Activated B cell treated with CpG ODN at 0.5 μM for 24 hours (primary cell): ENCODE data around the gene TBR1. TPM values are rescaled to one million over a fixed set of nuclear protein-coding genes. Genes with fewer than 3 reads are reported as not detected.

Experiments
- ATAC-seq: fragments of 200-7000 bp; cut with Tn5 transposase; one replicate; pipeline ENCODE4 v1.10.0; 2021; ENCODE audit warnings: low read depth, mild to moderate bottlenecking, moderate library complexity
- CTCF ChIA-PET: fragments of 350-600 bp; sonication (Branson Sonifier 250); formaldehyde crosslinking; loops from one replicate; lab custom pipeline; 2021; ENCODE audit warnings: antibody characterized with exemption; lab: Charles Lee
- POLR2A ChIA-PET: fragments of 350-600 bp; sonication (Branson Sonifier 250); formaldehyde crosslinking; loops from one replicate; lab custom pipeline; 2021; ENCODE audit warnings: antibody characterized with exemption; lab: Charles Lee
- DNase-seq: peaks from one replicate; pipeline ENCODE4 v3.0.0; 2022
- H3K27ac Mint-ChIP-seq: one replicate; pipeline ENCODE4 v1.8.0; 2020; ENCODE audit warnings: mixed read lengths
- H3K27me3 Mint-ChIP-seq: one replicate; pipeline ENCODE4 v1.8.0; 2021; ENCODE audit warnings: mixed read lengths
- H3K36me3 Mint-ChIP-seq: one replicate; pipeline ENCODE4 v1.8.0; 2021; ENCODE audit warnings: low read depth, mixed read lengths
- H3K4me1 Mint-ChIP-seq: one replicate; pipeline ENCODE4 v1.8.0; 2021; ENCODE audit warnings: mixed read lengths
- H3K4me3 Mint-ChIP-seq: one replicate; pipeline ENCODE4 v1.8.0; 2020; ENCODE audit warnings: mild to moderate bottlenecking, mixed read lengths
- H3K9me3 Mint-ChIP-seq: one replicate; pipeline ENCODE4 v1.8.0; 2020; ENCODE audit warnings: mixed read lengths
- CTCF ChIP-seq: fragments of 200-600 bp; IDR thresholded peaks from one replicate; pipeline ENCODE4 v1.8.0; 2022; ENCODE audit warnings: antibody characterized with exemption, mild to moderate bottlenecking
- intact Hi-C: fragments of 100-400 bp; cut with micrococcal nuclease; formaldehyde crosslinking; loops from one replicate; pipeline ENCODE4 v1.15.1; 2024
- total RNA-seq: library from RNA; stranded (reverse); gene quantifications from 2 replicates; pipeline ENCODE4 v1.2.3, GENCODE V29; 2022

The TBR1 gene
- total RNA-seq: 0.02 and 0.07 TPM in 2 replicates

DNA sequence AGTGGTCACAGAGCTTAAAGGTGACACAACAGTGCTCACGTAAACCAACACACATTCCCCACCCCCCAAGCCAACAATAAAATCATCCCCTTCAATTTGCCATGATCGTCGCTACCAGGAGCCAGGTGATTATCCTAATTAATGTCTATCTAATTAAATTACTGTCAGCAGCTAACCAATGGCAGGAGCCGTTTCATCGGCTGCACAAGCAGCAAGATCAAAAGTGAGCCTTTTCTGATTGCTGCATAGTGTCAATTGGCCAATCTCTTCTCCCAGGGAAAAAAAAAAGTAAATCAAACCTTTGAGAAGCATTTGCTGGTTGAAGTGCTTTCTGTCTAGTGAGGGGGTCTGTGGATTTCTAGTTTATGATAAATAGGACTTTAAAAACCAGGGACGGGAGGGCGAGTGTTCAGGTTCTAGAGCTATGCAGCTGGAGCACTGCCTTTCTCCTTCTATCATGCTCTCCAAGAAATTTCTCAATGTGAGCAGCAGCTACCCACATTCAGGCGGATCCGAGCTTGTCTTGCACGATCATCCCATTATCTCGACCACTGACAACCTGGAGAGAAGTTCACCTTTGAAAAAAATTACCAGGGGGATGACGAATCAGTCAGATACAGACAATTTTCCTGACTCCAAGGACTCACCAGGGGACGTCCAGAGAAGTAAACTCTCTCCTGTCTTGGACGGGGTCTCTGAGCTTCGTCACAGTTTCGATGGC, at the start of gene TBR1:
TSS of gene TBR1 (plus strand) at position 311 of the 721 bp plus-strand sequence. CDS start at position 425, 114 bp downstream.
- Mint-ChIP-seq H3K4me3 (peak within 1 kb of the TSS; percentile 70), H3K27ac (no peak within 1 kb of the TSS), H3K36me3 (peaks cover 3% of the 10 kb centered on the region), H3K27me3 (peaks cover 59% of the 10 kb centered on the region), H3K4me1 (peaks cover 50% of the 10 kb centered on the region), H3K9me3 (no peaks in the 10 kb centered on the region)
- intact Hi-C loops: loop anchor here (1.0 to 5.0 kb wide), 2 partner anchors 9 to 169 kb away; no protein-coding TSS in a partner anchor
- no peak for ATAC-seq
- CTCF ChIA-PET: no interaction called here
- no peak for DNase-seq
- TF ChIP-seq CTCF: no peak
- POLR2A ChIA-PET: no interaction called here

DNA sequence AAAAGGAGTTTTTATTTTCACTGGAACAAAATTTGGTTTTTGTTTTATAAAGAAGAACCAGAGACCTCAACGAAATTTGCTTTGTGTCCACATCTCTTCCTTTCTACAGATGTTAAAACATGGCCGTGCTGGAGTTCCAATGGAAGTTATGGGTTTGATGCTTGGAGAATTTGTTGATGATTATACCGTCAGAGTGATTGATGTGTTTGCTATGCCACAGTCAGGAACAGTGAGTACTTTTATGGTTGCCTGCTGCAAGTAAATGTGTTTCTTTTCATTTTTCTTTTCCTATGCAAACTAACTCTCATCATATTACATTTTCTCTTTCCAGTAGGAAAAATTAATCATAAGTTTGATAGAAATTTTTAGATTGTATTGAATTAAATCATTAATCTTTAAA, 48.4 kb upstream of the TBR1 start:
- ChIA-PET POLR2A (no interaction called here), CTCF (no interaction called here)
- peaks cover 6% of the 10 kb centered on the region for H3K9me3 Mint-ChIP-seq
- H3K4me3 Mint-ChIP-seq: no peak overlapping the region
- no peak for TF ChIP-seq CTCF
- no peak for ATAC-seq
- peaks cover 51% of the 10 kb centered on the region for H3K36me3 Mint-ChIP-seq
- no peak for DNase-seq
- no peaks in the 10 kb centered on the region for H3K4me1 Mint-ChIP-seq
- intact Hi-C loops: no loop called here
- no peaks in the 10 kb centered on the region for H3K27me3 Mint-ChIP-seq
- no peak overlapping the region for H3K27ac Mint-ChIP-seq

- ATAC-seq (no peak), DNase-seq (no peak)
- no peaks in the 10 kb centered on the region for H3K9me3 Mint-ChIP-seq
- intact Hi-C loops: no loop called here
- CTCF ChIA-PET: no interaction called here
- no peak overlapping the region for H3K27ac Mint-ChIP-seq
- H3K4me3 Mint-ChIP-seq: no peak overlapping the region
- POLR2A ChIA-PET: no interaction called here
- TF ChIP-seq CTCF: no peak
- no peaks in the 10 kb centered on the region for H3K4me1 Mint-ChIP-seq
- no peaks in the 10 kb centered on the region for H3K27me3 Mint-ChIP-seq
- H3K36me3 Mint-ChIP-seq: peaks cover 39% of the 10 kb centered on the region
Observed at GRCh38 chr2:161369311-161369710, 46.8 kb upstream of the TBR1 start.

GRCh38 chr2:161370981-161371380, 45.1 kb upstream of the TBR1 start:
- ATAC-seq (no peak), DNase-seq (no peak)
- Mint-ChIP-seq H3K27me3 (no peaks in the 10 kb centered on the region), H3K9me3 (no peaks in the 10 kb centered on the region), H3K4me1 (no peaks in the 10 kb centered on the region), H3K36me3 (peaks cover 41% of the 10 kb centered on the region), H3K27ac (no peak overlapping the region), H3K4me3 (no peak overlapping the region)
- TF ChIP-seq CTCF: no peak
- ChIA-PET CTCF (no interaction called here), POLR2A (no interaction called here)
- intact Hi-C loops: no loop called here

DNA sequence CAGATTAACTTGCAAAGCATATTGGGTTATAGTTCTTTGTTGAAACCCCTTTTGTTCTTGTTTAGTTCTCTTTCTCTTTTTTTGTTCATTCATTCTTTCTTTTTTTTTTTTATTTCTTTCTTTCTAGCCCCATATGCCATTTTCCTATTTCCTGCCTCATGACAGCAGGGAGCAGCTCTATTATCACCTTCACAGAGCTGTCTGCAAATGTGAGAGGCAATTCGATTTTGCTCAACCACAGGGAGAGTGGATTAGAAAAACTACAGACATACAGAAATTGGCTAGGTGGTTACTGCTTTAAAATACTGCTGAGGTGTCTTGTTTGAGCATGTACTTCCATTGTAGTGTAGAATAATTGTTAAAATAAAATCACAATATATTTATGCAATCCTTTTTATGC, 44.2 kb upstream of the TBR1 start:
- Mint-ChIP-seq H3K36me3 (peaks cover 47% of the 10 kb centered on the region), H3K27me3 (no peaks in the 10 kb centered on the region), H3K4me1 (no peaks in the 10 kb centered on the region), H3K9me3 (no peaks in the 10 kb centered on the region), H3K4me3 (no peak overlapping the region), H3K27ac (no peak overlapping the region)
- ChIA-PET CTCF (no interaction called here), POLR2A (no interaction called here)
- no peak for TF ChIP-seq CTCF
- DNase-seq (no peak), ATAC-seq (no peak)
- intact Hi-C loops: no loop called here
